ENCODE results near the gene CYB5RL.

The CYB5RL gene

GRCh38 chr1:54165146-54165545 is 34.7 kb downstream of the CYB5RL start:
- Histone ChIP-seq H3K4me1 (peaks cover 2% of the 10 kb centered on the region), H4K20me1 (no peaks in the 10 kb centered on the region), H3K4me2 (no peak overlapping the region), H3K27ac (no peak overlapping the region), H3K36me3 (no peaks in the 10 kb centered on the region), H3K9me3 (no peaks in the 10 kb centered on the region), H3K4me3 (no peak overlapping the region), H3K9ac (no peak overlapping the region), H3K27me3 (no peaks in the 10 kb centered on the region)
- TF ChIP-seq Cebpa-rat (IDR thresholded peaks at IDR 0.05): no peak

- Histone ChIP-seq H3K4me1 (peaks cover 8% of the 10 kb centered on the region), H3K36me3 (no peaks in the 10 kb centered on the region), H3K9me3 (no peaks in the 10 kb centered on the region), H3K27me3 (no peaks in the 10 kb centered on the region), H3K4me3 (no peak overlapping the region), H4K20me1 (no peaks in the 10 kb centered on the region), H3K4me2 (no peak overlapping the region), H3K27ac (no peak overlapping the region), H3K9ac (no peak overlapping the region)
- no peak for TF ChIP-seq Cebpa-rat (IDR thresholded peaks at IDR 0.05)
Measured at GRCh38 chr1:54163573-54163972, 36.3 kb downstream of the CYB5RL start.

DNA sequence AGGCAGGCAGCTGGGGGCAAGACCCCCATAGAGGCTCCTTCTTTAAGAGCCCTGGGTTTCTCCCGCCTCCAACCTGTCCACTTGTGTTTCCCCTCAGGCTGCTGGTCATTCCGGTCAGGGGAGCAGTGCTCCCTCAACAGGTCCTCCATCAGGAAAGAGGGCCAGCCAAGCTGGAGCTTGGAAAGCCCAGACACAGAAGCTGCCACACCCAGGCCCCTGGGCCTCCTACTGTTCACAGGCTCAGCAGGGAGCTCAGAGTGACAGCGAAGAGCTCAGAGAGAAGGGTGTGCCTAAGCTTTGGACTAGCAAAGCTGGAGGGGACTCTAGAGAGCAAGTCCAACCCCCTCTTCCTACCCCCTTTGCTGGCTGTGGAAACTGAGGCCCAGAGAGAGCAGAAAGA is 36.8 kb downstream of the CYB5RL start:
- H4K20me1 ChIP-seq: no peaks in the 10 kb centered on the region

GRCh38 chr1:54161495-54162168 is 38.2 kb downstream of the CYB5RL start:
- H3K9ac ChIP-seq: no peak overlapping the region
- H3K9me3 ChIP-seq: no peaks in the 10 kb centered on the region
- H3K27me3 ChIP-seq: no peaks in the 10 kb centered on the region
- H3K4me2 ChIP-seq: no peak overlapping the region
- no peak for TF ChIP-seq Cebpa-rat (IDR thresholded peaks at IDR 0.05)
- H3K4me3 ChIP-seq: no peak overlapping the region
- no peaks in the 10 kb centered on the region for H3K36me3 ChIP-seq
- no peak overlapping the region for H3K27ac ChIP-seq
- peaks cover 13% of the 10 kb centered on the region for H3K4me1 ChIP-seq
- H4K20me1 ChIP-seq: no peaks in the 10 kb centered on the region

More for the DNA sequence above, 36.8 kb downstream of the CYB5RL start:
- no peak overlapping the region for H3K9ac ChIP-seq
- no peak overlapping the region for H3K27ac ChIP-seq
- no peaks in the 10 kb centered on the region for H3K27me3 ChIP-seq
- H3K4me2 ChIP-seq: no peak overlapping the region
- H3K36me3 ChIP-seq: no peaks in the 10 kb centered on the region
- no peak for TF ChIP-seq Cebpa-rat (IDR thresholded peaks at IDR 0.05)
- H3K4me1 ChIP-seq: peaks cover 11% of the 10 kb centered on the region
- H3K9me3 ChIP-seq: no peaks in the 10 kb centered on the region
- no peak overlapping the region for H3K4me3 ChIP-seq

- TF ChIP-seq Cebpa-rat (IDR thresholded peaks at IDR 0.05): no peak
- H3K27ac ChIP-seq: no peak overlapping the region
- no peaks in the 10 kb centered on the region for H4K20me1 ChIP-seq
- no peak overlapping the region for H3K4me3 ChIP-seq
- H3K36me3 ChIP-seq: no peaks in the 10 kb centered on the region
- H3K4me1 ChIP-seq: peaks cover 13% of the 10 kb centered on the region
- no peaks in the 10 kb centered on the region for H3K27me3 ChIP-seq
- H3K4me2 ChIP-seq: peak overlapping the region; percentile 42
- H3K9ac ChIP-seq: no peak overlapping the region
- H3K9me3 ChIP-seq: no peaks in the 10 kb centered on the region
Measured at GRCh38 chr1:54160351-54160750, 39.5 kb downstream of the CYB5RL start.

DNA sequence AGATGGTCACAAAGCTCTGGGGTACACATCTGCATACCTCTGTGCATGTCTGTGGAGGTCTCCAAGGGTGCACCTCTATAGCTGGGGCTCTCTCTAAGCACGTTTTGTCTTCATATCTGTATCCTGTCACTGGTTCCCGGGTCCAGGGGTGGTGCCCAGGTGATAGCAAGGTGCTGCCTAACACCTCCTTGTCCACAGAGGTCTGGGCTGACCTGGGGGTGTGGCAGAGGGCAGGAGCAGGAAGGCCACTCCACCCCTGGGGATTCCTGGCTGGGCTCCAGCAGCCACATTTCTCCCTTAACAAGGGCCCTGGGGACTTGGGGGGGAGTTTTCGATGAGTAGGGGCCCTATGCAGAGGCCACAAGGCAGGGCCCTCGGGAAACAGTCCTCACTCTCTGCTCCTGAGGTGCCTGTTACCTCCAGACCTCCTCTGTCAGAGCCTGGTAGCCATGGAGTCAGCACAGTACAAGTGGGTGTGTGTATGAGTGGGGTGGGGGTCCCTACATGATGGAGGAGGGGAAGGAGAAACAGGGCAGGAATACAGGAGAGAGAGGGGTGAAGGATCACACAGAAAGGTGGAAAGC is 40.0 kb downstream of the CYB5RL start:
- H4K20me1 ChIP-seq: no peaks in the 10 kb centered on the region
- H3K4me2 ChIP-seq: peak overlapping the region; percentile 42
- H3K27ac ChIP-seq: no peak overlapping the region
- no peaks in the 10 kb centered on the region for H3K36me3 ChIP-seq
- no peaks in the 10 kb centered on the region for H3K9me3 ChIP-seq
- H3K4me3 ChIP-seq: no peak overlapping the region
- peaks cover 13% of the 10 kb centered on the region for H3K4me1 ChIP-seq
- no peak for TF ChIP-seq Cebpa-rat (IDR thresholded peaks at IDR 0.05)
- no peak overlapping the region for H3K9ac ChIP-seq
- no peaks in the 10 kb centered on the region for H3K27me3 ChIP-seq

DNA sequence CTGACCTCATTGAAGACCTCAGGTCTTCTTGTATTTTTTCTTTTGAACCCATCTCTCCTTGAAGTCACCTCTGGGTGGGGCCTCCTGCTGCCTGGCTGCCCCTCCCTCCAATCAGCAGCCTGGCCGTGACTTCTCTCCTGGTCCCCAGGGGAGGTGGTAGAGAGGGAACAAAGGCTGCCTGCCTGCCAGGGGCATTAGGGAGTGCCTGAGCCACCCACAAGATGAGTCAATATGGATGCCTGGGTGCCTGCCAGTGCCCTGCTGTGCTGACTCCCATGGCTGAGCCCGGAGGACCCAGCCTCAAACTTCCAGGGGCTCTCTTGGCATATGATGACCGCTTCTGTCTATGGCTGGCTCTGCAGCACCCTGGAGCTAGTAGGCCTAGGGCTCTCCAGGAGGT is 41.8 kb downstream of the CYB5RL start:
- Histone ChIP-seq H3K9me3 (no peaks in the 10 kb centered on the region), H3K4me3 (no peak overlapping the region), H3K27ac (no peak overlapping the region), H3K4me1 (peaks cover 20% of the 10 kb centered on the region), H3K36me3 (no peaks in the 10 kb centered on the region), H3K4me2 (no peak overlapping the region), H3K27me3 (no peaks in the 10 kb centered on the region), H4K20me1 (no peaks in the 10 kb centered on the region), H3K9ac (no peak overlapping the region)
- no peak for TF ChIP-seq Cebpa-rat (IDR thresholded peaks at IDR 0.05)

DNA sequence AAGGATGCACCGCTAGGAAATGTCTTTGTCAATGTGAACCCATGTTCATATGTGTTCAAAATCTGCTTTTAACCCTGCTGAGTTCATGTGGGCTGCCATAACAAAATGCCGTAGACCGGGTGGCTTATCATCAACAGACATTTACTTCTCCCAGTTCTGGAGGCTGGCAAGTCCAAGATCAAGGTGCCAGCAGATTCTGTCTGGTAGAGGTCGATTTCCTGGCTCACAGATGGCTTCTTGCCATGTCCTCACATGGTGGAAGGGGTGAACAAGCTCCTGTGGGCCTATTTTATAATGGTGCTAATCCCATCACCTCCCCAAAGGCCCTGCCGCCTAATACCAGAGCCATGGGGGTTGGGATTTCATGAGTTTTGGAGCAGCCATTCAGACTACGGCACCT is 42.4 kb downstream of the CYB5RL start:
- Histone ChIP-seq H4K20me1 (no peaks in the 10 kb centered on the region), H3K4me2 (no peak overlapping the region), H3K9me3 (no peaks in the 10 kb centered on the region), H3K9ac (no peak overlapping the region), H3K4me3 (no peak overlapping the region), H3K27me3 (no peaks in the 10 kb centered on the region), H3K4me1 (peaks cover 20% of the 10 kb centered on the region), H3K27ac (no peak overlapping the region), H3K36me3 (no peaks in the 10 kb centered on the region)
- no peak for TF ChIP-seq Cebpa-rat (IDR thresholded peaks at IDR 0.05)

DNA sequence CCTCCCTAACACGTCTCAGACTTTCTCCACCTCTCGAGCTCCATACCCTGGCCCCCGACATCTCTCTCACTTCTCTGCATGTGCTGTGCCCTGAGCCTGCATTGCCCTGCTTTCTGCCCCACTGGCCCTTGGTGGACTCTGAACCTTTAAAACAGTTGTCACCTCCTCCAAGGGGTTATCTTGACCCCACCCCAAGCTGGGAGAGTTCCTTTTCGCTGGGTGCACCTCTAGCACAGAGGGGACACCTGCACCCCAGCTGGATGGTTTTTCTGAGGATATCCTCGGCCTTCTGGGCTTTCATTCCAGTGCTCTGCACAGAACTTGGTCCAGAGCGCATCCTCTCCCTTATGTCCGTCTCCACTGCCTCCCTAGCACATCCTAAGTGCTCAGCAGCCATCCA is 42.8 kb downstream of the CYB5RL start:
- peaks cover 20% of the 10 kb centered on the region for H3K4me1 ChIP-seq

DNA sequence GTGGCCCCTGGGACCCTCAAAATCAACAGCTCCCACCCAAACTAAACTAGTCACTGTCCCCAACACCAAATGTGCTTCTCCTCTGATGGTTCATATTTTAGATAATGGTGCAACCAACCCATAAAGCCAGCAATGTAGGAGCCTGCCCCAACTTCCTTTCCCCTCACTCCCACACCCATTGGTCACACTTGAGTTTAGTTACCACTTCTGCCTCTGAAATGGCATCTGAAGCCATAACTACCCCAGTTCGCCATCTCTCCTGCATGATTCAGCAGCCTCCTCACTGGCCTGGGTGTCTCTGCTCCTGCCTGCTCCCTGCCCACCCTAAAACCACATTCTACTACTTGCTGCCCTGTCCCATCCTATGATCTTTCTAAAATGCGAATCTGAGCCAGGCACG is 43.6 kb downstream of the CYB5RL start:
- Histone ChIP-seq H3K4me1 (peaks cover 20% of the 10 kb centered on the region), H3K4me3 (no peak overlapping the region), H3K36me3 (no peaks in the 10 kb centered on the region), H4K20me1 (no peaks in the 10 kb centered on the region), H3K27ac (no peak overlapping the region), H3K9me3 (no peaks in the 10 kb centered on the region), H3K27me3 (no peaks in the 10 kb centered on the region), H3K4me2 (no peak overlapping the region), H3K9ac (no peak overlapping the region)
- no peak for TF ChIP-seq Cebpa-rat (IDR thresholded peaks at IDR 0.05)

More for the DNA sequence above, 42.8 kb downstream of the CYB5RL start:
- no peaks in the 10 kb centered on the region for H3K27me3 ChIP-seq
- no peak overlapping the region for H3K9ac ChIP-seq
- no peak overlapping the region for H3K4me3 ChIP-seq
- H3K4me2 ChIP-seq: no peak overlapping the region
- no peaks in the 10 kb centered on the region for H3K9me3 ChIP-seq
- no peaks in the 10 kb centered on the region for H4K20me1 ChIP-seq
- H3K36me3 ChIP-seq: no peaks in the 10 kb centered on the region
- no peak for TF ChIP-seq Cebpa-rat (IDR thresholded peaks at IDR 0.05)
- no peak overlapping the region for H3K27ac ChIP-seq

All from BLaER1 (cell line).